ENCODE results near the gene ZFAND2A. TPM values are rescaled to one million over a fixed set of nuclear protein-coding genes. Genes with fewer than 3 reads are reported as not detected.
"Not testable (repeated sequence)": the region's sequence is repeated elsewhere in the genome, so short reads cannot be mapped to it uniquely, and the experiment has no call there.

ZFAND2A gene
- total RNA-seq, 1 experiment from 2014 or later, result 28.4 TPM

DNA sequence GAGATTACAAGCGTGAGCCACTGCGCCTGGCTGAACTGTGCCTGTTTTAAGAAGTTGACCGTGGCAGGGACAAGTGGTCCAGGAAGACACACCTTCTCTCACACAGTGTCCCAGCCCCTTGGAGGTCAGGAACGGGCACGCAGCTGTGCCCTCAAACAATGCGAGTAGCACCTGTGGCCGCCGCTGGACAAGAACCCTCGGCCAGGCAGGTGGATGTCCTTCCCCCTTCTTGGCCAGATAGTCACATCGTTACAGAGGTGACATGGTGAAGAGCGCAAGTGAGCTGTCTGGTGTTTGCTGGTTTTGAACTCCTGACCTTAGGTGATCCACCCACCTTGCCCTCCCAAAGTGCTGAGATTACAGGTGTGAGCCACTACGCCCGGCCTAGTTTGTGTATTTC is 8.8 kb downstream of the ZFAND2A start:
- no peak for DNase-seq
- Histone ChIP-seq H3K36me3 (ENCODE audit: low read depth, low read length) (peaks cover 32% of the 10 kb centered on the region), H3K27ac (ENCODE audit: low read length) (no peak overlapping the region), H3K9me3 (ENCODE audit: low read length) (no peaks in the 10 kb centered on the region), H3K4me3 (ENCODE audit: low read length) (no peak overlapping the region), H3K27me3 (ENCODE audit: low read length) (no peaks in the 10 kb centered on the region), H4K20me1 (ENCODE audit: low read length) (no peaks in the 10 kb centered on the region), H3F3A (ENCODE audit: low read length, unreplicated experiment) (no peaks in the 10 kb centered on the region), H3K79me2 (ENCODE audit: low read length) (peaks cover 11% of the 10 kb centered on the region), H3K9me2 (replicated peaks; ENCODE audit: low read length) (no peaks in the 10 kb centered on the region), H3K4me1 (ENCODE audit: insufficient read depth, low read length) (peaks cover 6% of the 10 kb centered on the region; the same call in 1 of the 2 replicates), H3K4me2 (ENCODE audit: low read length) (no peak overlapping the region), H3K9ac (ENCODE audit: low read length) (no peak overlapping the region), H2AFZ (ENCODE audit: low read length) (no peak overlapping the region)
- TF ChIP-seq EZH2 (IDR thresholded peaks at IDR 0.05; ENCODE audit: low read length, unreplicated experiment) (no peak), EZH2phosphoT487 (IDR thresholded peaks at IDR 0.05; ENCODE audit: borderline replicate concordance, low read length) (no peak), CTCF (conservative IDR thresholded peaks at IDR 0.05; ENCODE audit: low read depth, low read length) (no peak)
- ChIA-PET POLR2A (ENCODE audit: unreplicated experiment) (no interaction called here), CTCF (interaction anchor here (0.7 to 1.0 kb wide), 2 partner anchors 13 to 26 kb away, joined by 3 to 4 read pairs; no protein-coding TSS in a partner anchor)
- ATAC-seq, result no peak
- no TSS peak for BruUV-seq (replicated peaks)
- intact Hi-C loops (cut with micrococcal nuclease), result no loop called here

DNA sequence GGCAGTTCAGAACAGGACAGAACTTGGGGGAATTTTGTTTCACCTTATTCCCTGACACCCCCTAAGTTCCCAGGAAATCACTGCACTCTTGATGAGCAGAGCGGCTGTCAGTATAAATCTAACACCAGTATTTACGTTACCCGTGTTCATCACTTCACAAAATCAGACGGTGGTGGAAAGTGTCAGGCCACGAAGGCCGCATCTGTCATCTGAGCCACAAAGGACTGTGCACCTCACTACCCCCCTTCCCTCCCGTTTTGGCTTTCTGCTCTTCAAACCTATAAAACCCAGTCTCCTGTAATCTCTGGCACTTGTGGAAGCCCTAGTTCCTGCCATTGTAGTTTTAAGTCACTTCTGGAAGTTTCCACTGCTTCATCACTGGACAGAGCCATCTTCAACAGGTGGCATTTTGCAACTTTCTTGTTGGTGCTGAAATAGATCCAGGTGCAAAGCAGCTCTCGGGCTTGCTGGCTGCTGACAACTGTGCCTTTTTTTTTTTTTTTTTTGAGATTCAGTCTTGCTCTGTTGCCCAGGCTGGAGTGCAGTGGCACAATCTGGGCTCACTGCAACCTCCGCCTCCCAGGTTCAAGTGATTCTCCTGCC is 9.5 kb downstream of the ZFAND2A start:
- BruUV-seq (replicated peaks), result no TSS peak
- ATAC-seq (no peak), DNase-seq (no peak)
- Histone ChIP-seq H3K4me3 (ENCODE audit: low read length) (no peak overlapping the region), H3K27ac (ENCODE audit: low read length) (no peak overlapping the region), H3K4me2 (ENCODE audit: low read length) (no peak overlapping the region), H3K27me3 (ENCODE audit: low read length) (no peaks in the 10 kb centered on the region), H3K9ac (ENCODE audit: low read length) (no peak overlapping the region), H3F3A (ENCODE audit: low read length, unreplicated experiment) (no peaks in the 10 kb centered on the region), H3K79me2 (ENCODE audit: low read length) (peaks cover 6% of the 10 kb centered on the region), H3K9me2 (replicated peaks; ENCODE audit: low read length) (no peaks in the 10 kb centered on the region), H4K20me1 (ENCODE audit: low read length) (no peaks in the 10 kb centered on the region), H3K36me3 (ENCODE audit: low read depth, low read length) (peaks cover 30% of the 10 kb centered on the region), H3K9me3 (ENCODE audit: low read length) (no peaks in the 10 kb centered on the region), H3K4me1 (ENCODE audit: insufficient read depth, low read length) (no peaks in the 10 kb centered on the region), H2AFZ (ENCODE audit: low read length) (no peak overlapping the region)
- TF ChIP-seq CTCF (conservative IDR thresholded peaks at IDR 0.05; ENCODE audit: low read depth, low read length), result no peak
- no peak for TF ChIP-seq EZH2 (IDR thresholded peaks at IDR 0.05; ENCODE audit: low read length, unreplicated experiment)
- TF ChIP-seq EZH2phosphoT487 (IDR thresholded peaks at IDR 0.05; ENCODE audit: borderline replicate concordance, low read length), result no peak
- ChIA-PET POLR2A (ENCODE audit: unreplicated experiment) (no interaction called here), CTCF (no interaction called here)
- intact Hi-C loops (cut with micrococcal nuclease), result no loop called here

DNA sequence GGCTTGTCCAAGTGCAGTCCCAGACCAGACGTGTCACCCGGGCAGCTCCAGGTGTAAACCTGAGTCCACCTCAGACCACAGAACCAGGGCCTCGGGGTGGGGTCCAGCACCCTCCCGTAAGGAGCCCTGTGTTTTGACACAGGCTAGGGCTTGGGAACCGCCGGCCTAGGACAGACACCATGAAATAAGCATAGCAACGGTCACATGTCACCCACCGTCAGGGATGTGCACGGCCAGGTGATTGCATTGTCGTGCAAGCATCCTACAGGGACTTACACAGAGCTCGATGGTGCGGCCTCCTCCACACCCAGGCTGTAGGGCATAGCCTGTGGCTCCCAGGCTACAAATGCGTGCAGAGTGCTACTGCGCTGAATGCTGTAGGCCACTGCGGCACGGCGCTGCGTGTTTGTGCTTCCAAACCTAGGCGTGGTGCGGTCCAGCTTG is 10.6 kb downstream of the ZFAND2A start:
- intact Hi-C loops (cut with micrococcal nuclease), result no loop called here
- ATAC-seq, result no peak
- H3K79me2 ChIP-seq (ENCODE audit: low read length), result no peaks in the 10 kb centered on the region
- no peaks in the 10 kb centered on the region for H3K4me1 ChIP-seq (ENCODE audit: insufficient read depth, low read length)
- no peaks in the 10 kb centered on the region for H3F3A ChIP-seq (ENCODE audit: low read length, unreplicated experiment)
- H3K36me3 ChIP-seq (ENCODE audit: low read depth, low read length), result peaks cover 23% of the 10 kb centered on the region
- DNase-seq, result no peak
- H3K27ac ChIP-seq (ENCODE audit: low read length), result no peak overlapping the region
- no peaks in the 10 kb centered on the region for H3K27me3 ChIP-seq (ENCODE audit: low read length)
- no peak overlapping the region for H2AFZ ChIP-seq (ENCODE audit: low read length)
- POLR2A ChIA-PET (ENCODE audit: unreplicated experiment), result no interaction called here
- H3K4me3 ChIP-seq (ENCODE audit: low read length), result no peak overlapping the region
- H4K20me1 ChIP-seq (ENCODE audit: low read length), result no peaks in the 10 kb centered on the region
- CTCF ChIA-PET, result interaction anchor here (0.6 kb wide), 1 partner anchor 8 kb away, joined by 6 read pairs; no protein-coding TSS in a partner anchor
- H3K9ac ChIP-seq (ENCODE audit: low read length), result no peak overlapping the region
- BruUV-seq (replicated peaks), result no TSS peak
- TF ChIP-seq EZH2 (IDR thresholded peaks at IDR 0.05; ENCODE audit: low read length, unreplicated experiment), result no peak
- TF ChIP-seq CTCF (conservative IDR thresholded peaks at IDR 0.05; ENCODE audit: low read depth, low read length), result no peak
- no peak for TF ChIP-seq EZH2phosphoT487 (IDR thresholded peaks at IDR 0.05; ENCODE audit: borderline replicate concordance, low read length)
- no peak overlapping the region for H3K4me2 ChIP-seq (ENCODE audit: low read length)
- H3K9me3 ChIP-seq (ENCODE audit: low read length), result no peaks in the 10 kb centered on the region
- H3K9me2 ChIP-seq (replicated peaks; ENCODE audit: low read length), result no peaks in the 10 kb centered on the region

DNA sequence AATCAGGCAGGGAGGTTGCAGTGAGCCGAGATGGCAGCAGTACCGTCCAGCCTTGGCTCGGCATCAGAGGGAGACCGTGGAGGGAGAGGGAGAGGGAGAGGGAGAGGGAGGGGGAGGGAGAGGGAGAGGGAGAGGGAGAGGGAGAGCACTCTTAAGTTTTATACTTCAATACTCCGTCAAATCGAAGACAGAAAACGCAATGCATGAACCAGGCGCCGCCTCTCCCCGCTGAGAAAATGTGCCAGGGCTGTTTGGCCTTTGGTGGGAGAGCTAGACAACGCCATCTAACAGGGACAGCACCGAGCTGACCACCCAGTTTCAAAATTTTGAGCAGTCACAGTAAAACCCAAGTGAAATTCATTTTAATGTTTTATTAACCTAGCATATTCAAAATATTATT is 12.1 kb downstream of the ZFAND2A start:
- H3K4me3 ChIP-seq (ENCODE audit: low read length); intact Hi-C loops (cut with micrococcal nuclease); BruUV-seq (replicated peaks); H3K9ac ChIP-seq (ENCODE audit: low read length); ATAC-seq; DNase-seq; H3K4me1 ChIP-seq (ENCODE audit: insufficient read depth, low read length); H3K27me3 ChIP-seq (ENCODE audit: low read length); H3K79me2 ChIP-seq (ENCODE audit: low read length); H3K9me2 ChIP-seq (replicated peaks; ENCODE audit: low read length); H2AFZ ChIP-seq (ENCODE audit: low read length); POLR2A ChIA-PET (ENCODE audit: unreplicated experiment); H3K27ac ChIP-seq (ENCODE audit: low read length); H4K20me1 ChIP-seq (ENCODE audit: low read length); H3F3A ChIP-seq (ENCODE audit: low read length, unreplicated experiment); CTCF ChIA-PET; H3K4me2 ChIP-seq (ENCODE audit: low read length); H3K9me3 ChIP-seq (ENCODE audit: low read length): not testable (repeated sequence)
- peaks cover 15% of the 10 kb centered on the region; the same call in 1 of the 2 replicates for H3K36me3 ChIP-seq (ENCODE audit: low read depth, low read length)
